Stimulated activated naive CD8-positive, alpha-beta T cell treated with anti-CD3 and anti-CD28 coated beads, Interleukin-15, Interleukin-2, amounts not matched to agents 100 U/mL and 50 U/mL, for 24 hours (primary cell): ENCODE data around the gene BCKDHB.

ENCODE experiments used
- ATAC-seq: fragments of 150-1000 bp; cut with Tn5 transposase; one replicate; pipeline ENCODE4 v1.10.0; 2021
- DNase-seq: peaks from one replicate; pipeline ENCODE4 v3.0.0; 2021

The BCKDHB gene

DNA sequence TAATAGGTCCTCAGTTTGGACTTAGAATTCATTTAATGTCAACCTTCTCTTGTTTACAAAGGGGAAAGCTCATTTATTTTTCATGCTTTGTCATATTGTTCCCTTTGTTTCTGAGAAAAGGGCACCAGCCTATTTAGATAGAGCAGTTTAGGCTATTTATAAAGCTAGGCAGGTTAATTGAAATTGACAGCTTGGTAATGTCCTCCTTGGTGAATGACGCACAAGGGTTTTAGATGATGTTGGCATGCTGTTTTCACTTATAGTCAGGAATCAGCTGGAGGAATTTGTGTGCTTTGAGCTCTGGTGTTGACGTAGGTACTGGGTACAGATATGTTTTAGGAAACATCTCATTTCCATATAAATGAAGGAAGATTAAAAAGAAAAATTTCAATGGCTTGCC lies 45.2 kb downstream of the BCKDHB start:
- no peak for DNase-seq
- no peak for ATAC-seq

DNA sequence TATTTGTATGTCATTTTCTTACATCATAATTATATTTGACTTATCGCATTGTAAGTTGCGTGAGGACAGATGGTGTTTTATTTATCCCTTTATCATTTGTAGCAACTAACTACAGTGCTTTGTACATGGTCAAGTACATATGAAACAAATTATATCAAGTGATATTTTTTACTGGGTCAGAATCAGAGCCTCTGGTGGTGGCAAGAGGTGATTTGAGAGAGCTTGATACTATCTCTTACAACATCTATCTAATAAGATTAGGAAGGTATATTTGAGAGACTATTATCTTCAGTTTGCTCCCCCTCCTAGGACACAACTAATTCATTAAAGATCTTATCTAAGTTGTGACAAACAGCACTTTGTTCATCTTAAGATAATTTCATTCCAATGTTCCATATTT lies 47.7 kb downstream of the BCKDHB start:
- DNase-seq (no peak), ATAC-seq (no peak)

DNA sequence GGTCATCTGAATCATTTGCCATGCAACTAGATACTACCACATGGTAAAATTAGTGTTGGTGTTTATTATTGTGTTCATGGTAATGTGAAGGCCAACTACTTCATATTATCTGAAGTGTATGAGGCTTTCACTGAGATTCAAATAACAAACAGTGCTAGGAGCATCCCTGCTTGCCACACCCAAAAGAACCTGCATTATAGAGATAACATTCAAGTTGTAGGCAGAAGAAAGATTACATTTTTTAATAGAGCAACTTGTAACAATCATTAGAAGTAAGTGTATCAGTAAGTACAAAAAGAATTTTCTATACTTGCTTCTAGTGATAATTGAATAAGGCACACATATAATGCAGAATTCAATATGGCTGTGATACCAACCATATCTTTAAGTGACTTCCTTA lies 49.8 kb downstream of the BCKDHB start:
- DNase-seq (no peak), ATAC-seq (no peak)

DNA sequence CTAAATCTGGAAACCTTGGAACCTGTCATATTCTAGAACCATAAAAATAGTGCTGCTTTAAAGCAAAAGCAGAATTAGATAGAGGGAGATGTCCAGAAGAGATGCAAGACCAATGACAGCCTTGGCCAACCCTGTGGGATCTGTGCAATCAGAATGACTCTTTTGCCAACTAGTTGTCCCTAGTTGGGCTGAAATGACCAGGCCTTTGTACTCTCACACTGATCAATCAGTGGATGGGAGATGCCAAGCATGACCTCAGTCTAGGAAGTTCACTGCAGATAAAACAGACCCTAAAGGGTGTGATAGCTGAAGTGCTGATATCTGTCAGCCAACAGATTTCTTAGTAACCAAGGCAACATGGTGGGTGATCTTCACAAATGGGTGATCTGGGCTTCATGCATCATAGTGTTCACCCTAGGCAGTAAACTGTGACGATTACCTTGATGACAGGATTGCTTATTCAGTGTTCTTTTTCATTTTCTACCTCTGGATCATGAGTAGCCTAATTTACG lies 52.1 kb downstream of the BCKDHB start:
- ATAC-seq: no peak
- no peak for DNase-seq

DNA sequence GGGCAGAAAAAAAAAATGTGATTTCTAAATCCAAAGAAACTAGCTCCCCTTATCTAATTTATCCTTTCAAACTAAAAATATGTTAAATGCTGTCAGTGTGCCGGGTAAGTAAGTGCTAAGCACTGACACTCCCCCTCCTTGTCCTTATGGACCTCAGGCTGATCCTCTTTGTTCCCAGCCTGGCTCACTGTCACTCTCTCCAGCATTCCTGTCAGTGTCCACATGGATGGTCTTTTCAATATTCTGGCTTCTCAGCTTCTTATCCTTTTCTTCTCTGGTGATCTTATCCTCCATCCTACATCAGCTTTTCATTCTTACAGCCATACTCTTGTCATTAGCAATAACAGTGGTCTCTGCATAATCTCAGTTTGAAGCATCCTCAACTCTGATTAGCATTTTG lies 55.0 kb downstream of the BCKDHB start:
- no peak for ATAC-seq
- DNase-seq: no peak

DNA sequence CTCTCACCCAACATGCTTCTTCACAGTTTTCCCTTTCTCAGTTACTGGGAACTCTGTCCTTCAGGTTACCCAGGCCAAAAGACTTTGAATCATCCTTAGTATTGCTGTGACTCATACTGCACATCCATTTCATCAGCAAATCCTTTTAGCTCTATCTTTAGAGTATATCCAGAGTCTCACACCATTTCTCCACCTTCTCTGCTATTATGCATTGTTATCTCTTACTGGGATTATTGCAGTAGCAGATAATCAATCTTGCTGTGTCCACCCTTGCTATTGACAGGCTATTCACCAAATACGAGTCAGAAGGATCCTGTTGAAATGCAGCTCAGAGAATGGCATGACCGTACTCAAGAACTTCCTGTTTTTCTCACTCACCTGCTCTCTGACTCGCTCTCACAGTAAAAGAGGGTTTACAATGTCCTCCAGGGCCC lies 57.3 kb downstream of the BCKDHB start:
- DNase-seq (no peak), ATAC-seq (peak; percentile 47)

DNA sequence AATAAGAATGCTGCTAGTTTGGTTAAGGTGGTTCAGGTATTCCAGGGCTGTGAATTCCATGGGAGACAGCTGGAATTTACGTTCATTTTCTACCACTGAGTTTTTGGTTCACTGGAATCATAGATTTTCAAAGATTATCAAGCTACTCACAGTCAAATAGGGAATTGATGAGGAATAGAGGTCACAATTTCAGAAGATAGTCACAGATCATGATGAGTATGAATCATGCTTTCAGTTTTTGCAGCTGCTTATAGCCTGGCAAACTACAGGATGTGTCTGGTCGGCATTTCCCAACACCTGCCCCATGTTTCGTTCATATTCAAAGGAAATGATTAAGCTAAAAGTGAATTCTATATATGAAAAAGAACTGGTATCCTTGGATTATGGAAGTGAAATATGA lies 58.7 kb downstream of the BCKDHB start:
- DNase-seq: peak; percentile 17
- peak; percentile 95 for ATAC-seq

DNA sequence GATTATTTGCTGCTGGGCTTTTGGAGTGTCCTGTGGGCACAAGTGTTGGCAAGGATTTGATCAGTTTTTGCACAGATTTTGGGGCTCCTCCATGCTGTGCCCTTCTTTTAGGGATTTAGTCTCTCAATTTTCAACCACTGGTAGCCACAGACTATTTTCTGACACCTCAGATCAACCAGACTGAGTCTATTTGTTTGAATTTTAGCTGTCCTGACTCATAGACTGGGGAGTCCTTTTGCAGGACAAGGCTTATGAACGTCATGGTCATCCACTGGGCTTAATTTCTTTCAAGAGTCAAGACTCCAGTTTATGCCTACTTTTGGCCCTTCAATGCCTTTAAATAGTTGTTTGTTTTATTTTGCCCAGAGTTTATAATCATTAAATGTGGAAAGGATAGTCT lies 59.3 kb downstream of the BCKDHB start:
- ATAC-seq: no peak
- no peak for DNase-seq

DNA sequence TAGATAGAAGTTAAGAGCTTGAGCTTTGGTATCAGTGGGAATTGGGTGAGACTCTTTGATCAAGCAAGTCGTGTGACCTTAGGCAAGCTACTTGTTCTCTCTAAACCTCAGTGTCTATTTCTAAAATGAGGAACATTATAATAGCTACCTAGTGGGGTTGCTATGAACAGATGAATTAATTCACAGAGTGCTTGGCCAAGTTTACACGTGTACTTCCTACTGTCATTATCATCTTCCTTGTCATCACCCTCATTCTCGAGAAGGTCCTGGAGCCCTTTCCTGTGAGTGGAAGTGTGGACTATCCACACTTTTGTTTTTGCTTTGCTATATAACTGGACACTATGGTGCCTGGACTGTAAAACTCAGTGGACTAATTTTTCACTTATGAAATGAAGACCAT lies 64.0 kb downstream of the BCKDHB start:
- DNase-seq (no peak), ATAC-seq (no peak)

DNA sequence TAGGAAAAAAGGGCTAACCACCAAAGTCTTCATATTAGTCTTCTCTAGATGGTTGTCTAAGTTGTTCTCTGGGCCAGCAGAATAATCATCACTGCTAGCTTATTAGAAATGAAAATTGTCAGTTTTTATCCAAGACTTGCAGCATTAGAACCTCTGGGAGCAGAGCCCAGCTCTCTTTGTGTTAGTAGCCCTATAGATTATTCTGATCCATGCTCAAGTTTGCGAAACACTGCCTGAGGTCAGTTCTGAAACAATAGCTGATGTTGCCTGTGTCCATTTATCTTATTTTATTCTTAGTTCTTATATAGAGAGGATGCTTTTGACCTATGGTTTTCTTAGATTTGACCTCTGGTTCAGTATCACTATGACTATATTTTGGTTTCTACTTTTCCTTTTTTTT lies 66.9 kb downstream of the BCKDHB start:
- ATAC-seq: no peak
- DNase-seq: no peak

DNA sequence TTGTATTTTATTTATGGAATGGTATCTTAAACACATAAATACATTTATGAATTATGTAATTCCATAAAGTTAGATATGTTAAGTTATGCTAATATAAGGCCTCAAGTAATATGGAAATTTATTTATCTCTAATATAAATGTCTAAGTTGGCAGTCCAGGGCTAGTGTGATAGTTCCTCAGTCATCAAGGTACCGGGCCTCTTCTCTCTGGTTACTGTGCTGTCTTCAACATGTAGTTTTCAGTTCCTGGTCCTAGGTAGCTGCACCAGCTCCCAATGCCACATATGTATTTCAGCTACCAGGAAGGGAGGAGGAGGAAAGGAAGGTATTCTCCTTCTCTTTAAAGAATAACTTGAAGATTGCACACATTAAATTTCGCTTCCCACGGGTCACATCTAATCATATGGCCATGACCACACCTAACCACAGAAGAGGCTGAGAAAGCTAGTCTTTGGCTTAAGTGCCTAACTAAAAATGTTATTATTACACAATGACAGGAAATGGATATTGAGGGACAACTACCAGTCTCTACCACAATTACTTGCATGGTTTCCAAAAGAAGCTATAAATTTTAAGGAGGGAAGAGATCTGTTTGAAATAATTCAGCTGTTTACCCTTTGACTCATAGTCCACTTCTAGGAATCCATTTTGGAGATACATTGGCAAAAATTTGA lies 68.6 kb downstream of the BCKDHB start:
- DNase-seq: no peak
- ATAC-seq: no peak

DNA sequence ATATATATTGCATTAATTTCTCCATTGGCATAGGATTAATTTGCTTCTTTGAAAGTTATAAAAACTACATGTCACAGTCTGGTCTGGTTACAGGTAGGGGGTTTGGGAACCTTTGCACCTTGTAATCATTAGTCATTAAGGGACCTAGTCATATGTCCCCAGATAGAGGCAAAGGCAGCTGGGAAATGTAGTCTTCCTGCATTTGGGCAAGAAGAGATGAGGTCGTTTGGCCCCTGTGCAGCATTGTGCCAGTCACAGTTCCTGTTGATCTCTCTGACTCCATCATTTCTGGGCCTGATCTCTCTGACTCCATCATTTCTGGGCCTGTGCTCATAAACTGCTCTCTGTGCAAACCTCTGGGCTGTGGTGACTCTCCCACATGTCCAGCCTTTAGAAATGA lies 73.2 kb downstream of the BCKDHB start:
- ATAC-seq (no peak), DNase-seq (no peak)

DNA sequence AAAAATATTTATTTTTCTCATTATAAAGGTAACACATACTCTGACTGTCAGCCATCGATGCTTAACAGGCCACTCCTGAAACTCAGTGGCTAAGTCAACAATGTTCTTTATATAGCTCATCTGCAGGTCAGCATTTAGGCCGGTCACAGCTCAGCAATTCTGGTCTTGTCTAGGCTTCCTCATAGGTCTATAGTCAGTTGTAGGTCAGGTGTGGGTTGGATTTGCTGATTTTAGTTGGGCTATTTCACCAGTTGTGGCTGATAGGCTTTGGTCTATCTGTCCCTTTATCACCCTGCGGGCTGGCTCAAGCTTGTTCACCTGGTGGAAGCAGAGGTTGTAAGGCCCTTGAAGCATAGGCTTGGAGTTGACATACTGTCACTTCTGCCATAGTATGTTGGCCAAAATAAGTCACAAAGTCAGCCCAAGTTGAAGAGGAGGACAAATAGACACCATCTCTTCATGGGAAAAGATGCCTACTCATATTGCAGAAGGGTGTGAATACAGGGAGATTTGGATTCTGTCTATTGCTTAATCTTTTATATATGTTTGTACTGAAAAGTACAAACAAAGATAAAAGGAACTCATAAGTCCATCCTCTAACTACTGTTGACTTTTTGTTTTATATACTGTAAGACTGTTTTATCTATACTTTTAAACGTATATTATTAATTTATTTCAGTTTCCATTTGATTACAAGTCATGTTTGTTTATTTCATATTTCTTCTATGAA lies 75.0 kb downstream of the BCKDHB start:
- DNase-seq (no peak), ATAC-seq (no peak)

DNA sequence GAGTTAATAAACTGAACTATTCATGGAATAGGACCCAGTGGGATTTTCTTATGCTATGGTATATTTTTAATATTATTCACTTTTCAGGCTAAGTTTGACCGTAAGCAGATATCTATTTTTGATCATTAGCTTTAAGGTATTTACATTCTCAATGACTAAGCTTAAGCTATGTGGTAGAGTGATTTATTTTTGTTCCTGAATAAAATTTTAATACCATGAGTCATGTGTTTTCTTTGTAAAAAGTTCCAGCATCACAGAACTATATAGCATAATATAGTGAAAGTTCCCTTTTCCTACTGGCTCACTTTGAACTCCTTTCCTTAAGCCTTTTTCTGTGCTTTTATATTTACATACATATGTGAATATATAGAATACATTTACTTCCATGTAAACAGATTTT lies 75.8 kb downstream of the BCKDHB start:
- DNase-seq (no peak), ATAC-seq (no peak)

DNA sequence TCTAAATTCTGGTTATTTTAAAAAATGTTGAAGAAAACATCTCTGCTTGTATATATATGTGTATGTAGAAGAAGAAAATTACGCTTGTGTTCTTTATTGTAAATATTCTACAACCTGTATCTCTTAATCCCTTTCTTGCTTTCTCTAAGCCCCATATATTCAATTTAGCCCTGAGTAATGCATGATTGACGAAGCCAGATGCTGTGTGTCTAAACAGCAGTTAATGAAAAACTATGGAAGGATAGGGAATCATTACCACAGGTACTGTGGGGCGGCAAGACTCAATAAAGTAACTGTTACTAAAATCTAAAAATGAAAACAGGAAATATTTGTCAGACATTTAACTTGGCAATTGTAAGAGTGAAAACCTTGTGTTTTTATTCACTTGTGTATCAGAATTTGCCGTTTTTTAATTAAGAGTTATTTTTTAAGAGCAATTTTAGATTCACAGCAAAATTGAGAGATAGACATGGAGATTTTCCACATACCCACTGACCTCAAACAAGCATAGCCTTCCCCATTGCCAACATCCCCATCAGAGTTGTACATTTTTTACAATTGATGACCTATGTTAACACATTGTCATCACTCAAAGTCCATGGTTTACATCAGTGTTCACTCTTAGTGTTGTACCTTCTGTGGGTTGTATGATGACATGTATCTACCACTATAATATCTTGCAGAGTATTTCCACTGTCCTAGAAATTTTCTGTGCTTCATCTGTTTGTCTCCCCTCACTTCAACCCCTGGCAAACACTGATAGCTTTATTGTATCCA lies 76.7 kb downstream of the BCKDHB start:
- ATAC-seq (no peak), DNase-seq (no peak)

DNA sequence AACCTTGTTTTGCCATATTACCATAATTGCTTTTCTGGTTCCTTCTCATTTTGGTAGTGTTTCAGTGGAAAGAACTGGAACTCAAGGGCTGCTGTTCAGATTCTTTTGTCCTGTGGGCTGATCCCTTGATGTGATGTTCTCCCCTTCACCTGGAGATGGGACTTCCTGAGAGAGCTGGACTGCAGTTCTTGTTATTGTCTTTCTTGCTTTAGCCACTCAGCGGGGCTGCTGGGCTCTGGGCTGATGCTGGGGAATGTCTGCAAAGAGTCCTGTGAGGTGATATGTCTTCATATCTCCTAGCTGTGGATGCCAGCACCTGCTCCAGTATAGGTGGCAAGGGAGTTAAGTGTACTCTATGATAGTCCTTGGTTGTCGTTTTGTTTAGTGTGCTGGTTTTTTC lies 79.0 kb downstream of the BCKDHB start:
- DNase-seq (no peak), ATAC-seq (no peak)

DNA sequence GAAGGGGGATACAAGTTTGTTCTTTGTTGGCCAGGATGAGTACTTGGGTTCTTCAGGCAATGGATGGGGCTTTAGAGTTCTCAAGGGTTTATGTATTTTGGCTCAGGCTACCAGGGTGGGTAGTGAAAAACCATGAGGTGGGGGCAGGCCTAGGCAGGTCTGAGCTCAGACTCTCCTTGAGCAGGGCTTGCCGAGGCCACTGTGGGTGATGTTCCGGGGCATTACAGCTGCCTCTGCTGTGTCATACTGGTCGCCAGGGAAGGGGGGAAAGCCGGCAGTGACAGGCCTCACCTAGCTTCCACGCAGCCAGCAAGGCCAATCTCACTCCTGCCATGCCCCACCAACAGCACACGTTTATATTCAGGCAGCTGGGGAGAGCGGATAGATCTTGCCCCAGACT lies 79.6 kb downstream of the BCKDHB start:
- DNase-seq (no peak), ATAC-seq (no peak)

DNA sequence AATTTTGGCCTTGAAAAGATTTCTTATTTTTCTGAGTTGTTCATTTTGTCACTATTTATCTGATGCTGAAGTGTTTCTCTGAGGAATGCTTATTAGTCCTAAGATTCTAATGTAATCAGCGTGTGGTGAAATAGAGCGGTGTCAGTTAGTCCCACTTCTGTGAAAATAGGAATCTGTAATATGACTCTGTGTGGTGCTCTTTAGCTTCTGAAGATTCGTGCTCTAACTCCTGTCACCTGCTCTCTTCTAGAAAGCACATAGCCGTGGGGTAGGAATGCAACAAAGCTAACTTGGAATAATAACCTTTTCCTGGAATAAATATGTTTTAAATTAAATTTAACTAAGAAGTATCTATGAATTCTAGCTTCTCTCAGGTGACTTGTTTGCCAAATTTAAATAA lies 90.4 kb downstream of the BCKDHB start:
- ATAC-seq: no peak

DNA sequence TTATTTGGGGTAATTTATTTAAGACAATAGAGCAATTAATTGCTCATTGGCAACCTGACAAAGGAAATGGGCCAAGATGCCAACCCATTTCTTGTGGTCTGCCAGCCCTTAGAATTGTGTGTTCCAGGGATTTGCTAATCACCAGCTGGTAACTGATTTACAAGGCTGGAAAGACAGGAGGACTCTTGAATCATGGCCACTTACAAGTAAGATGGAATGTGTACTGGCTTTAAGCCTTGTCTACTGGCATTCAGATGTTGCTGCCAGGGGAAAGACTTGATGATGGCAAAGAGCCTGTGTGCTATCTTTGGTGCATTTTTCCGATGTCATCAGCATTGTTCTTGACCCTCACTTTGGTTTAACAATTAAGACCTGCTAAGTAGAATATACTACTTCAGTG lies 91.0 kb downstream of the BCKDHB start:
- DNase-seq (no peak), ATAC-seq (no peak)

More for the DNA sequence above, 90.4 kb downstream of the BCKDHB start:
- no peak for DNase-seq

DNA sequence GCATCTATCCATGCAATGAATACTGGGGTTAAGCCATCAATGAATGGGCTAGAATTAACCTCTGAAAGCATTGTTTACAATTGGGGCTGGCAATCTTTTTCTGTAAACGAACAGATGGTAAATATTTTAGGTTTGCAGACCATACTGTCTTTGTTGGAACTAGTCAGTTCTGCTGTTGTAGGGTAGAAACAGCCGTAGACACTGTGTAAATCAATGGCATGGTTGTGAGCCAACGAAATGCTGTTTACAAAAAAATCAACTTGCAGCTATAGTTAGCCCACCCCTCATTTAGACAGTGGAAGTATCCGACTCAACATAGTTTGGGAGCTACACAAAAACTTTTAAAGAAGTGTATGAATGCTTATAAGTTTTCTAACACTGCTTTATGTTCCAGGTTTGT lies 91.5 kb downstream of the BCKDHB start:
- no peak for DNase-seq
- ATAC-seq: no peak

DNA sequence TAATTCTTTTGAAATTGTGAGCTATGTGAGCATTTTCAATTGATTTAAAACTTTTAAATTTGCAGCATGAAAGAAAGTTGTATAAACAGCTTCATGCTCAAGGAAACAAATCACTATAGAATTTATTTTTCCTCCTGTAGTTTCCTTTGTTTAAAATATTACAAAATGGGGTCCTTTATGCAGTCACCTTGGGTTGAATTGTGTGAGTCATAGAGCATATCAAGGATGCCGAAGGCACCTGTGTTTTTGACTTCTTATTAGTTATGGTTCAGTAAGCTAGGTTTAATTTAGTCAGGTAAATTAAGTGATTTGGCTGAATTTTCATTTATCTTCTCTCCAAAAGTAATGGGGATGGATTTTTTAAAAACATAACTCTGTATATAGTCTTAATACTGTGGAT lies 96.8 kb downstream of the BCKDHB start:
- ATAC-seq (no peak), DNase-seq (no peak)

DNA sequence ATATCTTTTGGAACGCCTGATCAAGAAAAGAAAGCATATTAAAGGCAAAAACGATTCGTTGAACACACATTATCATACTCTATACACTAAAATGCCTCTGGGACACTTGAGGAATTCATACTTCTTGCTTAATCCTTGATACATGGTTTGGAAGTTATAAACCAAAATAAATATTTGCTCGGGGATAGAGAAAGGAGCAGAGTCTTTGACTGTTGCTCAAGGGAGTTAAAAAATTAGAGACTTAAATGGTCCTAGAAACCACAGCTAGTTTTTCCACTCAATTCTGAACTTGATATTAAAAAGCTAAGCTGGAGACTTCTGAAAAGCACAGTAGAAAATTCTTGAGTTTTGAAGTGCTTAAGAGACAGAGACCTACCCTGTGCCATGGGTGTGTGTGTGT lies 98.9 kb downstream of the BCKDHB start:
- DNase-seq: no peak
- no peak for ATAC-seq

DNA sequence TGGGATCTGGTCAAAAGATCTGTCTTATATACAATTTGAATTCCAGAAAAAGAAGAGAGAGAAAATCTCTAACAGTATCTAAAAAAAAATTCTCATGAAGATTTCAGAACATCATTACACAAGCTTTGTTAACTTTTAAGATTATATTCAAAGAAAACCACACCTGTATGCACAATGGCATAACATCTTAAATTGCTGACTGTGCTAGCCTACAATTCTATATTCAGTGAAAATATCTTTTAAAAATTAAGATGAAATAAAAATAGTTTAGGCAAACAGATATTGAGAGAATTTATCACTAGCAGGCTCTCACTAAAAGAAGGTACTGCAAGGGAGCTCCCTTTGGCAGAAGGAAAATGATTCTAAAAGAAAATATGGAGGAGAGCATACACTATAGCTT lies 100.3 kb downstream of the BCKDHB start:
- no peak for ATAC-seq
- DNase-seq: no peak
